Testis (tissue), 3 donors: ENCODE data around the gene ASNSD1. TPM values are rescaled to one million over a fixed set of nuclear protein-coding genes. Genes with fewer than 3 reads are reported as not detected.
A peak's percentile ranks its signal among the peaks of the same experiment; 100 is the strongest.

ENCODE experiments used
- DNase-seq: peaks from one replicate; pipeline ENCODE4 v3.0.0-alpha.2; 2019
- H3K27ac ChIP-seq, 2 donors: fragments of 200-600 bp; sonication (generic); one replicate each; pipeline ENCODE4 v1.5.1; 2019
- H3K27me3 ChIP-seq: fragments of 200-600 bp; sonication (generic); one replicate; pipeline ENCODE4 v1.5.1; 2019
- H3K36me3 ChIP-seq: fragments of 200-600 bp; sonication (generic); one replicate; pipeline ENCODE4 v1.5.1; 2017; ENCODE audit warnings: low read depth; ENCODE audit errors: missing control alignments
- H3K4me1 ChIP-seq: fragments of 200-600 bp; sonication (generic); one replicate; pipeline ENCODE4 v1.5.1; 2019
- H3K4me3 ChIP-seq, 2 donors: fragments of 200-600 bp; sonication (generic); one replicate each; pipeline ENCODE4 v1.5.1; 2017 to 2019
- H3K9me3 ChIP-seq: fragments of 200-600 bp; sonication (generic); one replicate; pipeline ENCODE4 v1.5.1; 2017
- POLR2A ChIP-seq: fragments of 450-650 bp; IDR thresholded peaks from one replicate; pipeline ENCODE4 v1.6.1; 2017; ENCODE audit warnings: antibody characterized with exemption, mild to moderate bottlenecking, moderate library complexity
- WGBS, 2 donors: methylation state at CpG; one replicate each; pipeline ENCODE4 v1.1.5; 2018; 5-methylcytosine and 5-hydroxymethylcytosine counted together
- intact Hi-C: fragments of 100-400 bp; cut with DNase I; formaldehyde crosslinking; loops from one replicate; pipeline ENCODE4 v1.15.1; 2023; ENCODE audit warnings: low total_unique reads
- polyA plus RNA-seq: library from polyadenylated mRNA; stranded (reverse); fragments of 350-450 nt; fragmentation: Illumina TruSeq; extraction: RNeasy Lipid Tissue Mini Kit (QIAGEN cat#74804); gene quantifications from one replicate; pipeline ENCODE4 v1.2.3, GENCODE V29; 2014; ENCODE audit warnings: low read depth, low replicate concordance; ENCODE audit not compliant: insufficient read depth
- total RNA-seq, 2 donors: library from RNA; depleted of rRNA; stranded (reverse); fragments of >200 nt; gene quantifications; one replicate each; pipeline ENCODE4 v1.2.3, GENCODE V29; 2016
- TF ChIP-seq, protein P1 (sequence below), 3 experiments: fragments of 450-650 bp in 2 of 3; fragments of 200-600 bp in 1 of 3; sonication (generic) in 1 of 3; IDR thresholded peaks; one replicate each; pipeline ENCODE4 v1.5.1; 2016 to 2019; ENCODE audit warnings: antibody characterized with exemption in 3 of 3, mild to moderate bottlenecking in 2 of 3, moderate library complexity in 1 of 3

The ASNSD1 gene
- total and polyA plus RNA-seq, 3 donors from 2014 or later, result 25.9 to 42.5 (median 36.2) TPM

DNA sequence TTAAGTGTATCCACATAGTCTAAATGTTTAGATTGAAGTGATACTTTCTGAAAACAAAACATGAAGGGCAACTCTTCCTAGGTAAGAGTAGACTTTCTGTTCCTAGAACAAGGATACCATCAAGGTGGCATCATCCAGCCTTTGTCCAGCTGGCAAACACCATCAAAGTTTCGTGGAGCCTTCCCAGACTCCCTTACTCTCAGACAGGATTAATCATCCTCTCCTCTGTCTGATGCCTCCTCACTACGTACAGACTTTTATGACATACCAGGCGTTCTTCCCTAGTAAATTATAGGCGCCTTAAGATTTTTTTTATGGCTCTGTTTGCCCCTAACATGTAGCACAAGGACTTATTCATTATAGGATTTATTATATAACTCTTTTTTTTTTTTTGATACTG lies 29.4 kb upstream of the ASNSD1 start:
- no peak overlapping the region for H3K4me3 ChIP-seq
- no peaks in the 10 kb centered on the region for H3K4me1 ChIP-seq
- no peak for DNase-seq
- H3K27me3 ChIP-seq, result no peaks in the 10 kb centered on the region
- H3K9me3 ChIP-seq, result no peaks in the 10 kb centered on the region
- TF ChIP-seq, protein P1, sequence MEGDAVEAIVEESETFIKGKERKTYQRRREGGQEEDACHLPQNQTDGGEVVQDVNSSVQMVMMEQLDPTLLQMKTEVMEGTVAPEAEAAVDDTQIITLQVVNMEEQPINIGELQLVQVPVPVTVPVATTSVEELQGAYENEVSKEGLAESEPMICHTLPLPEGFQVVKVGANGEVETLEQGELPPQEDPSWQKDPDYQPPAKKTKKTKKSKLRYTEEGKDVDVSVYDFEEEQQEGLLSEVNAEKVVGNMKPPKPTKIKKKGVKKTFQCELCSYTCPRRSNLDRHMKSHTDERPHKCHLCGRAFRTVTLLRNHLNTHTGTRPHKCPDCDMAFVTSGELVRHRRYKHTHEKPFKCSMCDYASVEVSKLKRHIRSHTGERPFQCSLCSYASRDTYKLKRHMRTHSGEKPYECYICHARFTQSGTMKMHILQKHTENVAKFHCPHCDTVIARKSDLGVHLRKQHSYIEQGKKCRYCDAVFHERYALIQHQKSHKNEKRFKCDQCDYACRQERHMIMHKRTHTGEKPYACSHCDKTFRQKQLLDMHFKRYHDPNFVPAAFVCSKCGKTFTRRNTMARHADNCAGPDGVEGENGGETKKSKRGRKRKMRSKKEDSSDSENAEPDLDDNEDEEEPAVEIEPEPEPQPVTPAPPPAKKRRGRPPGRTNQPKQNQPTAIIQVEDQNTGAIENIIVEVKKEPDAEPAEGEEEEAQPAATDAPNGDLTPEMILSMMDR (IDR thresholded peaks at IDR 0.05), result no peak
- no peak for TF ChIP-seq POLR2A
- H3K36me3 ChIP-seq, result no peaks in the 10 kb centered on the region
- intact Hi-C loops, result no loop called here
- H3K27ac ChIP-seq, result no peak overlapping the region
- WGBS, 2 donors, result 90% methylated on average over 4 of the region's 4 CpGs

DNA sequence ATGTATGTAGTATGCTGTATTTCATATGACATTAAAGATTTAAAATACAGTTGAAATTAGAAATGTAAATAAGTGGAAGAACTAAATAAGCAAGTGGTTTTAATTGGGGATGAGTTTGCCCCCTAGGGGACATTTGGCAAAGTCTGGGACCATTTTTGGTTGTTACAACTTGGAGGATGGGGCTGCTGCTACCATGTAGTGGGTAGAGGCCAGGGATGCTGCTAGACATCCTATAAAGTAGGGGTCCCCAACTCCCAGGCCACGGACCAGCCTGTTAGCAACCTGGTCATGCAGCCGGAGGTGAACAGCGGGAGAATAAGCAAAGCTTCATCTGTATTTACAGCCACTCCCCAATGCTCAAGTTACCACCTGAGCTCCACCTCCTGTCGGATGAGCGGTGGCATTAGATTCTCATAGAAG lies 27.9 kb upstream of the ASNSD1 start:
- Histone ChIP-seq H3K27me3 (no peaks in the 10 kb centered on the region), H3K9me3 (no peaks in the 10 kb centered on the region), H3K4me3 (no peak overlapping the region), H3K36me3 (no peaks in the 10 kb centered on the region), H3K4me1 (no peaks in the 10 kb centered on the region), H3K27ac (no peak overlapping the region)
- no peak for DNase-seq
- WGBS, 2 donors, result 88 to 95% methylated on average over 5 of the region's 5 CpGs
- intact Hi-C loops, result no loop called here
- TF ChIP-seq POLR2A, result no peak
- TF ChIP-seq, protein P1 (IDR thresholded peaks at IDR 0.05), result peak in 1 of 3 experiments; percentile 39

DNA sequence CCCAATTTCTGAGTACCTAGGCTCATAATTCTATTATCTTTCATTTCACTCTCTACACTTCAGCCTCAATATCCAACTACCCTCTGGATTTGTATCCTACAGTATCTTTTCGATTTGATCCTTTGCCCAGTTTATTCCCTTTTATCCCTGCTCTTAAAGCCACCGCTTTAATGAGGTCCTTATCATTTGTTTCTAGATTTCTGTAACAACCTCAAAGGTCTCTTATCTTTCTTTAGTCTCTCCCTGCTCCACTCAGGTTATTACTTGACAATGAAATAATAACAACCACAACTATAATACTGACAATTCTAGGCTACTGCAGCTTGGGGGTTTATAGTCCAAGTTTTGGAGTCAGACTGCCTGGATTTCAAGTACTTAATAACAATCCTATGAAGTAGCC lies 25.9 kb upstream of the ASNSD1 start:
- intact Hi-C loops, result no loop called here
- H3K36me3 ChIP-seq, result no peaks in the 10 kb centered on the region
- no peaks in the 10 kb centered on the region for H3K27me3 ChIP-seq
- WGBS, 2 donors, result 68 to 70% methylated on average over 2 of the region's 2 CpGs
- H3K27ac ChIP-seq, result no peak overlapping the region
- H3K9me3 ChIP-seq, result no peaks in the 10 kb centered on the region
- TF ChIP-seq, protein P1 (IDR thresholded peaks at IDR 0.05), result no peak
- TF ChIP-seq POLR2A, result no peak
- no peak overlapping the region for H3K4me3 ChIP-seq
- no peaks in the 10 kb centered on the region for H3K4me1 ChIP-seq
- no peak for DNase-seq

DNA sequence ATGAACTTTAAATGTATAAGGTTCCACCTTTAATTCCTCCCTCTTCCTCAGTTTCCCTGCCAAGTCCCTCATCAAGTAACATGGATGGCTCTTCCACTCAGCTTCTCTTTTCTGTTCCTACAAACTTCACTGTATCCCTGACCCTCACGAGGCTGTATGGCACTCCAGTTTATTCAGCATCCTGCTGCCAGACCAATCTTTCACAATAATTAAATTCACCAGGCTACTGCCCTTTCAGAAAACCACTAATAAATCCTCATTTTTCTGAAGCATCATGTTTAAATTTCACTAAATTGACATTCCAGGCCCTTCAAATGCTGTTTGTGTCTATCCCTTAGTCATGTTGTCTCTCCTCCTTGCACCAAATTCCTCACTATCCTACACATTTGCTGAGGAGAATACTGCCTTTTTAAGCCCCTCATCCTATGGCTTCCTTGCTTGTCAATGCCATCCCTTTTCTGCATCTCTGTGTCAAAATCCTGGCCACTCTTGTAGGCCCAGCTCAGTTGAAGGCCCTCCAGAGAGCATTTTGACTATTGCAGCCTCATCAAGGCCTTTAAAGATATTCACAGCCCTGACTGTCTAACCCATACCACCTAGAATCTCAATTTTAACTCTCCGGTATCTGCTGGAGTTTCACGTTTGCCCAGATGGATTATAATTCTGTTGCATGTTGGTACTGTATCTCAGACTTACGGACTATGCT lies 22.8 kb upstream of the ASNSD1 start:
- no peak for DNase-seq
- intact Hi-C loops, result no loop called here
- H3K27ac ChIP-seq, result no peak overlapping the region
- no peak overlapping the region for H3K4me3 ChIP-seq
- TF ChIP-seq POLR2A, result no peak
- TF ChIP-seq, protein P1 (IDR thresholded peaks at IDR 0.05), result no peak
- no peaks in the 10 kb centered on the region for H3K27me3 ChIP-seq
- H3K9me3 ChIP-seq, result no peaks in the 10 kb centered on the region
- no peaks in the 10 kb centered on the region for H3K36me3 ChIP-seq
- 90 to 98% methylated on average over 4 of the region's 4 CpGs for WGBS, 2 donors
- no peaks in the 10 kb centered on the region for H3K4me1 ChIP-seq

DNA sequence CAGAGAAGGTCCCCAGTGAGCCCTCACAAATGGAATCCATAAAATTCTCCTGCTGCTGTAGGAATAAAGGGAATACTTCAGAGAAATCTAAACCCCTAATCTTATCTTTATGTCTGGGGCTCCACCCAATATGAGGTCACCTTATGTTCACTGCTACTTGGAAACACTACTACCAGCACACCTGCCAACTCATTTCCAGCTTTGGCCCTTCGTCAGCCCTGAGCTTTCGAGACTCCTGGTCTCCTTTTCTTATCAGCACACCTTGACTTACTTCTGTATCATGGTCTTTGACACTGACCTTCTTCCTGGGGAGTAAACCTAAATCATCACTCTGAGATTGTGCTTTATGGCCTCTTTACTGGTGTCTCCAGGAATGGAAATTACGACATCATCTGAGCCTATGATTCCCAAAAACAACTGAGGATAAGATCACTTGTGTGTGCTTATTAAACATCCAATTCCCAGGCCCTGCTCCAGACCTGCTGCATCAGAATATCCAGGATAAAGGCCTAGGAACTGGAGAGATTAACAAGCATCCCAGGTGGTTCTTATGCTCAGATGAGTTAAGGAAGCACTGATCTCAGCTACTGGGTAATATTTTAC lies 22.2 kb upstream of the ASNSD1 start:
- no peaks in the 10 kb centered on the region for H3K27me3 ChIP-seq
- intact Hi-C loops, result no loop called here
- H3K36me3 ChIP-seq, result no peaks in the 10 kb centered on the region
- 61 to 73% methylated on average over 3 of the region's 3 CpGs for WGBS, 2 donors
- H3K27ac ChIP-seq, result no peak overlapping the region
- no peaks in the 10 kb centered on the region for H3K9me3 ChIP-seq
- H3K4me1 ChIP-seq, result no peaks in the 10 kb centered on the region
- TF ChIP-seq, protein P1 (IDR thresholded peaks at IDR 0.05), result no peak
- TF ChIP-seq POLR2A, result no peak
- no peak for DNase-seq
- no peak overlapping the region for H3K4me3 ChIP-seq
